ENCODE results near the gene ANKS1A.
"Not testable (repeated sequence)": the region's sequence is repeated elsewhere in the genome, so short reads cannot be mapped to it uniquely, and the experiment has no call there.

ANKS1A gene, protein sequence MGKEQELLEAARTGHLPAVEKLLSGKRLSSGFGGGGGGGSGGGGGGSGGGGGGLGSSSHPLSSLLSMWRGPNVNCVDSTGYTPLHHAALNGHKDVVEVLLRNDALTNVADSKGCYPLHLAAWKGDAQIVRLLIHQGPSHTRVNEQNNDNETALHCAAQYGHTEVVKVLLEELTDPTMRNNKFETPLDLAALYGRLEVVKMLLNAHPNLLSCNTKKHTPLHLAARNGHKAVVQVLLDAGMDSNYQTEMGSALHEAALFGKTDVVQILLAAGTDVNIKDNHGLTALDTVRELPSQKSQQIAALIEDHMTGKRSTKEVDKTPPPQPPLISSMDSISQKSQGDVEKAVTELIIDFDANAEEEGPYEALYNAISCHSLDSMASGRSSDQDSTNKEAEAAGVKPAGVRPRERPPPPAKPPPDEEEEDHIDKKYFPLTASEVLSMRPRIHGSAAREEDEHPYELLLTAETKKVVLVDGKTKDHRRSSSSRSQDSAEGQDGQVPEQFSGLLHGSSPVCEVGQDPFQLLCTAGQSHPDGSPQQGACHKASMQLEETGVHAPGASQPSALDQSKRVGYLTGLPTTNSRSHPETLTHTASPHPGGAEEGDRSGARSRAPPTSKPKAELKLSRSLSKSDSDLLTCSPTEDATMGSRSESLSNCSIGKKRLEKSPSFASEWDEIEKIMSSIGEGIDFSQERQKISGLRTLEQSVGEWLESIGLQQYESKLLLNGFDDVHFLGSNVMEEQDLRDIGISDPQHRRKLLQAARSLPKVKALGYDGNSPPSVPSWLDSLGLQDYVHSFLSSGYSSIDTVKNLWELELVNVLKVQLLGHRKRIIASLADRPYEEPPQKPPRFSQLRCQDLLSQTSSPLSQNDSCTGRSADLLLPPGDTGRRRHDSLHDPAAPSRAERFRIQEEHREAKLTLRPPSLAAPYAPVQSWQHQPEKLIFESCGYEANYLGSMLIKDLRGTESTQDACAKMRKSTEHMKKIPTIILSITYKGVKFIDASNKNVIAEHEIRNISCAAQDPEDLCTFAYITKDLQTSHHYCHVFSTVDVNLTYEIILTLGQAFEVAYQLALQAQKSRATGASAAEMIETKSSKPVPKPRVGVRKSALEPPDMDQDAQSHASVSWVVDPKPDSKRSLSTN

GRCh38 chr6:34888874-34889555, at the start of gene ANKS1A:
Gene ANKS1A (plus strand): TSS chr6:34889255. CDS start chr6:34889403, 148 bp downstream.
- DNase-seq (peak; percentile 94), ATAC-seq (peak; percentile 77)

GRCh38 chr6:34839666-34840352, 49.2 kb upstream of the ANKS1A start:
- DNase-seq (no peak), ATAC-seq (no peak)

DNA sequence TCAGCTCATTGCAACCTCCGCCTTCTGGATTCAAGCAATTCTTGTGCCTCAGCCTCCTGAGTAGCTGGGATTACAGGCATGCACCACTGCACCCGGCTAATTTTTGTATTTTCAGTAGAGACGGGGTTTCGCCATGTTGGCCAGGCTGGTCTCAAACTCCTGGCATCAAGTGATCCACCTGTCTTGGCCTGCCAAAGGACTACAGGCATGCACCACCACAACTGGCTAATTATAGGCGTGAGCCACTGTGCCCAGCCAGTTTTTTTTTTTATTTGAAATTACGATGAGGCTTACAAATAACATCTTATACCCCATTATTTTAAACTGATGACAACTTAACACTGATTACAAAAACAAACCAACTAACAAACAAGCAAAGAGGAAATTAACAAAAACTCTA, 40.0 kb upstream of the ANKS1A start:
- ATAC-seq, DNase-seq: not testable (repeated sequence)

DNA sequence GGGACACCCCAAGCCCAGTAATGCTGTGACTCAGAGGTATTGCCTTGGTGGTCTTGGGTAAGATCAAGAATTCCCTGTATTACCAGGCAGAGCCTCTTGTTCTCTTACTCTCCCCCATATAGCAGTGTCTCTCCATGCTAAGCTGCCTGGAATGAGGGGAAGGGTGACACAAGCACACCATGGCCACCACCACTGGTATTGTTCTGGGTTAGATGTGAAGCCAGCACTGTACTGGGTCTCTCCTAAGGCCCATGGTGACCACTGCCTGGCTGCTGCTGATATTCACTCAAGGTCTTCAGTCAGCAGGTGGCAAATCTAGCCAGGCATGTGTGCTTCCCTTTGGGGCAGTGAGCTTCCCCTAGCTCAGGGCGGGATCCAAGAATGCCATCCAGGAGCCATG, 37.7 kb upstream of the ANKS1A start:
- DNase-seq (no peak), ATAC-seq (no peak)

DNA sequence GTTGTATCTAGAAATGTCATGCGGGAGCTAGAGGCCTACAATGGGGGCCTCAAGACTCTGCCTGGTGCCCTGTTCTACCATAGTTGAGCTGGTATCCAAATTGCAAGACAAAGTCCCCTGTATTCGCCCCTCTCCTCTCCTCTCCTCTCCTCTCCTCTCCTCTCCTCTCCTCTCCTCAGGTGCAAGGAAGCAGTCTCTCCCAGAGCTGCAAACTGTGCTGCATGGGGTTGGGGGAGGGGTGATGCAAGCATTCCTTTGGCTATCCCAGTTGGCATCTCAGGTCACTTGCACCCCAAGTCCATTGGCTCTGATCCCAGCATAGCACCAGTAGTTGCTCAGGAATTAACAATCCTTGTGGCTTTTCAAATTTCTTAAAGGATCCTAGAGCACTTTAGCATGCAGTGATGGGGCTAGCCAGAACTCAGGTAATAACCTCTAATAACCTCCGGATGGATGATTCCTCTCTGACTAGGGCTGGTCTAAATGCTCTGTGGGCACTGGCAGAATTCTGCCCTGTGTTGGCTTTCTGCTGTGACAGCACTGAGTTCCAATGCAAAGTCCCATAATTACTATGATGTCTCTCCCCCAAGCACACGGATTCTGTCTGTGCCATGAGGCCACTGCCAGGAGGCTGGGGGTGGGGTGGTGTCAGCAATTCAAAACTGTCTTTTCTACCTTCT, 36.5 kb upstream of the ANKS1A start:
- no peak for ATAC-seq
- DNase-seq, result no peak

GRCh38 chr6:34855463-34855862, 33.6 kb upstream of the ANKS1A start:
- ATAC-seq (no peak), DNase-seq (no peak)

- no peak for ATAC-seq
- no peak for DNase-seq
Measured at GRCh38 chr6:34858681-34859080, 30.4 kb upstream of the ANKS1A start.

GRCh38 chr6:34859951-34860350, 29.1 kb upstream of the ANKS1A start:
- ATAC-seq (no peak), DNase-seq (no peak)

GRCh38 chr6:34860776-34861175, 28.3 kb upstream of the ANKS1A start:
- no peak for ATAC-seq

GRCh38 chr6:34864007-34864406, 25.0 kb upstream of the ANKS1A start:
- ATAC-seq, result no peak
- DNase-seq, result no peak

More at GRCh38 chr6:34860776-34861175, 28.3 kb upstream of the ANKS1A start:
- DNase-seq, result no peak

DNA sequence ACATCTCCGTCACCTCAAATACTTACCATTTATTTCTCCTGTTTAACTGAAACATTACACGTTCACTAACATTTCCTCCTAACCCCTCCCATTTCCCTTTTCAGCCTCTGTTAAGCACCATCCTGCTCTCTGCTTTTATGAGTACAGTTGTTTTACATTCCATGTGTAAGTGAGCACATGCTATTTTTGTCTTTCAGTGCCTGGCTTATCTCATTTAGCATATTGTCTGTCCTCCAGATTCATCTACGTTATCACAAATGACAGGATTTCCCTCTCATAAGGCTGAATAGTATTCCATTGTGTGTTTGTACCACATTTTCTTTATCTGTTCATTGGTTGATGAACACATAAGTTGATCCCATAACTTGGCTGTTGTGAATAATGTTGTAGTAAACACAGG, 23.9 kb upstream of the ANKS1A start:
- ATAC-seq (no peak), DNase-seq (no peak)

DNA sequence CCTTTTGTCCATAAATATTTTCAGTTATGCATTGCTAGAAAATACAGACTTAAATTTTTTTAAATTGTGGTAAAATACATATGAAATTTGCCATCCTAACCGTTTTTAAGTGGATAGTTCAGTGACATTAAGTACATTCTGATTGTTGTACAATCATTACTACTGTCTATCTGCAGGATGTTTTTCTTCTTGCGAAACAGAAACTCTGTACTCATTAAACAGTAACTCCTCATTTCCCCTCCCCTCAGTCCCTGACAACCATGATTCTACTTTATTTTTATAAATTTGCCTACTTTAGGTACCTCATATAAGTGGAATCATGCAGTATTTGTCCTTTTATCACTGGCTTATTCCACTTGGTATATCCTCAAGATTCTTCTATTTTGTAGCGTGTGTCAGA, 22.5 kb upstream of the ANKS1A start:
- no peak for ATAC-seq
- no peak for DNase-seq

GRCh38 chr6:34867484-34867883, 21.6 kb upstream of the ANKS1A start:
- DNase-seq (no peak), ATAC-seq (no peak)

GRCh38 chr6:34871853-34872252, 17.2 kb upstream of the ANKS1A start:
- ATAC-seq, result no peak
- no peak for DNase-seq

DNA sequence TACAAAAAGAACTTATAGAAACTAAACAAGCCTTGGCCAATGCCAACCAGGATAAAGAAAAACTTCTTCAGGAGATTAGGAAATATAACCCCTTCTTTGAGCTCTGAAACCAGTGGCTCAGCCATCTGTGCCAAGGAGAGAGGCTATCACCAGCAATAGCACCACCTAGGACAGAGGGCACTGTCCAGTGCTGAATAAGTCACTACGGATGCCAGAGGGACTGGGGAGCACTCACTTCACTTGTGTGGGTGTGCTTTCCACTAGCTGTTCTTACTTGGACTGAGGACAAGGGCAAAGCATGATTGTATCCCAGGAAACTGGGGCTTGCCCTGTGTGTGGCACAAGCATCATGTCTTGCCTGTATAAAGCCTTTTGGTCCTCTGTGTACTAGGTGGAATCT, 16.7 kb upstream of the ANKS1A start:
- ATAC-seq (no peak), DNase-seq (no peak)

DNA sequence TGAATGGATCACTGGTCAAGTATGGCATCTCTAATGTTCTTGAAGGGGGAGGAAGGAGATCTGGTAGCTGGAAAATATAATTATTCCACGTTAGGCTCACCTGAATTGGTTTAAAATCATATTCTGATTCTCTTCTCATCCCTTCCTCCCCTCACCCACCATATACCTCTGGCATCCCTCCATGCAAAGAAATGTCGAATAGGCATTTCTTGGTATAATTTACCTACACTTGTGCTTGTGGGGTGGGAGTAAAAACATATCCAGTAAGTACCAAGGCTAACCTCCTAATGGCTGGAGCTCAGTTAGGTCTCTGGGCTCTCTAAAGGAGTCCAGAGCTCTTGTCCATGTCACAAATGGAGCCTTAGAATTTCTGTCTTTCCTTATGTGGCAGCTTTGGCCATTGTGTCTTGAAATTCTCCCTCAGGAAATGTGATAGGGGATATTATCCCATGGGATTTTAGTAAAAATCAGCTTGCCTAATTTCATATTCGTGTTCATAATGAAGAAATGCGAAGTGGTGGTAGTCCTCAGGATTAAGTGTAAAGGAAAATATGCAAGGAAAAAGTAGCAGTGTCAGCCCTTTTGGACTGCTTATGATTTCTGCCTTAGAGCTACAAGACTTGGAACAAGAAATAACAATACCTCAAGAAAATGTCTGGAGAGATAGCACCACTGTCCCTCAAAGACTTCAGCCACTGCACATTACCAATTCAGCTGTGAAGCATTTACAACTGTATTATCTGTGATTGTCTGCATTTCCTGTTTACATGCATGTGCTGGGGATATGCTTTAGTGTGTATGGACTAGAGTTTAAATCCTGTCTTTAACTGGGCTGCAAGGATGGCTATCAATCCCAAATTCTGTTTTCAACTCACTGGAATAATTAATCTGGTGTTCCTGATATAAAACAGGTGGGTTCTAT, 13.5 kb upstream of the ANKS1A start:
- ATAC-seq (no peak), DNase-seq (no peak)

DNA sequence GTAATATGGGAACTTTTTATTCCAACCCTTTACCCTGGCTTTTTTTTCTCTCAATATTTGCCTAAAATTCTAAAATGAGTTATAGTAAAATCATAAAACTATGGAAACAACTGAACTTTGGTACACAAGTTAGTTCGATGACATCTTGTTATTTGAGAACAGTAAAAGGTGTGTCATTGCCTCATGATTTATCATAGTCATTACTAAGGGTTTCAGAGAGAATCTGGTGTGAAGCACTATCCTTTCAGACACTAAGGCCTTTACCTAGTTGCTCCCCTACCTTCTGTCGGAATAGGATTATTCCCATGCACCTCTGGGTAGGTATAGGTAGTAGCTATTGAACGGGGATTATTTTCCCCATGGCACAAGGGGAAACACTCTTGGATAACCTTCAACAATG, 12.6 kb upstream of the ANKS1A start:
- ATAC-seq, result no peak
- DNase-seq, result no peak

- no peak for DNase-seq
- ATAC-seq, result no peak
Measured at GRCh38 chr6:34877259-34877658, 11.8 kb upstream of the ANKS1A start.

DNA sequence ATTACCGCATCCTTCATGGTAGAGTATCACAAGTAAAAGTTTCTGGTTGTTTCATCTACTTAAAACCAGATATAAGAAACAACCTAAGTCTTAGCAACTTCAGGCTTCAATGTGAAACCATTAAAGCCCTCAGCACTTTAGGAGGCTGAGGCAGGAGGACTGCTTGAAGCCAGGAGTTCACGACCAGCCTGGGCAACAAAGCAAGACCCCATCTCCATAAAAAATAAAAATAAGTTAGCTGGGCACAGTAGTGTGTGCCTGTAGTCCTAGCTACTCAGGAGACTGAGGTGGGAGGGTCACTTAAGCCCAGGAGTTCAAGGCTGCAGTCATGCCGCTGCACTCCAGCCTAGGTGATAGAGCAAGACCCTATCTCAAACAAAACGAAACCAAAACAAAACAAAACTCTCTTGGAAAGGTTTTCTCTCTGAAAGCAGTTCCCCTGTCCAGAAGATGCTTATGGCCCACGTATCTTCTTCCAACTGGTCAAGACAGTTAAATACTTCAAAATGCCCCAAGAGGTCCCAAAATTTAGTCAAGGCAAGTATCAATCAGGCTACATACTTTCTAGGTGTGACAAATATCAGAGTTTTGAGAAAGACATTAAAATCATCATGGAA, 11.1 kb upstream of the ANKS1A start:
- ATAC-seq, result no peak
- no peak for DNase-seq

Data from stimulated activated naive CD8-positive, alpha-beta T cell treated with anti-CD3 and anti-CD28 coated beads, Interleukin-15, Interleukin-2, amounts not matched to agents 100 U/mL and 50 U/mL, for 24 hours (primary cell).